HG02981 (cell line): Measurements from ENCODE around the gene SHC2.
"Not testable (repeated sequence)": the region's sequence is repeated elsewhere in the genome, so short reads cannot be mapped to it uniquely, and the experiment has no call there.

Source experiments
- ATAC-seq: cut with Tn5 transposase; IDR thresholded peaks from one replicate; pipeline ENCODE4 v1.9.1; 2021; ENCODE audit warnings: mild to moderate bottlenecking, moderate library complexity; ENCODE audit not compliant: unreplicated experiment

SHC2 gene

GRCh38 chr19:447816-448560 is 12.8 kb downstream of the SHC2 start:
- ATAC-seq = no peak

- ATAC-seq = no peak
These were observed 13.8 kb downstream of the SHC2 start for GRCh38 chr19:447064-447426.

GRCh38 chr19:444677-445210 is 16.1 kb downstream of the SHC2 start:
- no peak for ATAC-seq

- ATAC-seq = no peak
These were observed 17.8 kb downstream of the SHC2 start for GRCh38 chr19:443005-443404.

GRCh38 chr19:442085-442484 is 18.7 kb downstream of the SHC2 start:
- ATAC-seq = no peak

GRCh38 chr19:441213-441836 is 19.5 kb downstream of the SHC2 start:
- no peak for ATAC-seq

- ATAC-seq = no peak
These were observed 20.2 kb downstream of the SHC2 start for GRCh38 chr19:440391-441212.

- no peak for ATAC-seq
These were observed 21.5 kb downstream of the SHC2 start for GRCh38 chr19:439167-439900.

- no peak for ATAC-seq
These were observed 22.3 kb downstream of the SHC2 start for GRCh38 chr19:438416-438958.

GRCh38 chr19:437041-437440 is 23.8 kb downstream of the SHC2 start:
- ATAC-seq = no peak

- no peak for ATAC-seq
These were observed 24.4 kb downstream of the SHC2 start for GRCh38 chr19:436413-436950.

- no peak for ATAC-seq
These were observed 25.0 kb downstream of the SHC2 start for GRCh38 chr19:435707-436412.

- no peak for ATAC-seq
These were observed 25.7 kb downstream of the SHC2 start for GRCh38 chr19:435056-435706.

GRCh38 chr19:434152-434960 is 26.5 kb downstream of the SHC2 start:
- no peak for ATAC-seq

GRCh38 chr19:430701-431100 is 30.1 kb downstream of the SHC2 start:
- ATAC-seq = no peak

- ATAC-seq = no peak
These were observed 32.7 kb downstream of the SHC2 start for GRCh38 chr19:428149-428548.

GRCh38 chr19:427675-428074 is 33.2 kb downstream of the SHC2 start:
- ATAC-seq = not testable (repeated sequence)

GRCh38 chr19:426725-427445 is 33.9 kb downstream of the SHC2 start:
- ATAC-seq = no peak
